Measurements from ENCODE around the gene ID2.

- TF ChIP-seq CTCF (IDR thresholded peaks at IDR 0.05 in 2 of 3, conservative IDR thresholded peaks at IDR 0.05 in 1 of 3; ENCODE audit: borderline replicate concordance in 1 of 3, insufficient read depth in 1 of 3, low read depth in 2 of 3, low read length in 2 of 3) (no peak), SIN3A (IDR thresholded peaks at IDR 0.05; ENCODE audit: low read depth) (no peak), POLR2AphosphoS5 (IDR thresholded peaks at IDR 0.05; ENCODE audit: low read depth, low read length) (no peak), EZH2phosphoT487 (IDR thresholded peaks at IDR 0.05; ENCODE audit: borderline replicate concordance) (no peak)
These were observed 28.4 kb upstream of the ID2 start for GRCh38 chr2:8653485-8653884.
